IMR-90 (cell line): Measurements from ENCODE around the gene PTBP1. TPM values are rescaled to one million over a fixed set of nuclear protein-coding genes. Genes with fewer than 3 reads are reported as not detected.

Source experiments
- MAZ ChIP-seq: IDR thresholded peaks from 2 replicates; pipeline ENCODE4 v1.6.1; 2012; ENCODE audit warnings: low read depth, mild to moderate bottlenecking, low read length, improper control_type of control experiment, moderate library complexity, borderline replicate concordance
- MXI1 ChIP-seq: IDR thresholded peaks from 2 replicates; pipeline ENCODE4 v1.6.1; 2012; ENCODE audit warnings: low read depth, mild to moderate bottlenecking, low read length, moderate library complexity, borderline replicate concordance
- polyA plus RNA-seq, 3 experiments: library from polyadenylated mRNA; depleted of rRNA; stranded (reverse); fragments of >200 nt; gene quantifications; 2 replicates each; pipeline ENCODE4 v1.2.3, GENCODE V29; 2012; ENCODE audit warnings: low replicate concordance in 1 of 3
- total RNA-seq: library from RNA; depleted of rRNA; stranded (reverse); fragments of >200 nt; gene quantifications from 2 replicates; pipeline ENCODE4 v1.2.3, GENCODE V29; 2012

Gene PTBP1
- total and polyA plus RNA-seq, 2 of the 4 experiments (the other 2 are of a cell fraction) = 146 to 269 TPM

- TF ChIP-seq MAZ = no peak
- TF ChIP-seq MXI1 = no peak
These were observed 1.3 kb upstream of the PTBP1 start (continued) for GRCh38 chr19:795691-796581.
